DOHH2 (cell line): ENCODE measurements around the gene RBM12.

Experiments used
- H3F3A ChIP-seq: fragments of 200-600 bp; sonication (generic), shearing (Covaris generic); 2 replicates; pipeline ENCODE4 v1.6.0; 2016; ENCODE audit warnings: antibody characterized with exemption, mild to moderate bottlenecking; ENCODE audit not compliant: control insufficient read depth, insufficient read depth
- H3K27ac ChIP-seq: fragments of 200-600 bp; sonication (generic); 2 replicates; pipeline ENCODE4 v1.5.1; 2014; ENCODE audit warnings: low read depth, mild to moderate bottlenecking, low read length, moderate library complexity
- H3K27me3 ChIP-seq: fragments of 200-600 bp; sonication (generic); 2 replicates; pipeline ENCODE4 v1.6.1; 2014; ENCODE audit warnings: mild to moderate bottlenecking, low read length, mixed read lengths; ENCODE audit not compliant: control insufficient read depth
- H3K36me3 ChIP-seq: fragments of 200-600 bp; sonication (generic); 2 replicates; pipeline ENCODE4 v1.6.1; 2014; ENCODE audit warnings: mild to moderate bottlenecking, low read length, moderate library complexity, mixed read lengths; ENCODE audit not compliant: control insufficient read depth
- H3K4me1 ChIP-seq: fragments of 200-600 bp; sonication (generic); 2 replicates; pipeline ENCODE4 v1.6.1; 2014; ENCODE audit warnings: mild to moderate bottlenecking, low read length, mixed read lengths; ENCODE audit not compliant: control insufficient read depth
- H3K4me2 ChIP-seq: fragments of 200-600 bp; sonication (generic); 2 replicates; pipeline ENCODE4 v1.6.0; 2014; ENCODE audit warnings: mild to moderate bottlenecking, low read length, moderate library complexity
- H3K4me3 ChIP-seq: fragments of 200-600 bp; sonication (generic); 2 replicates; pipeline ENCODE4 v1.5.1; 2014; ENCODE audit warnings: mild to moderate bottlenecking, low read length, mixed read lengths
- H3K79me2 ChIP-seq: fragments of 200-600 bp; sonication (generic); 2 replicates; pipeline ENCODE4 v1.6.1; 2014; ENCODE audit warnings: mild to moderate bottlenecking, low read length, mixed read lengths; ENCODE audit not compliant: control insufficient read depth
- H3K9me2 ChIP-seq: fragments of 200-600 bp; sonication (generic); replicated peaks from 2 replicates; pipeline ENCODE4 v1.6.1; 2014; ENCODE audit warnings: mild to moderate bottlenecking, low read length, mixed read lengths; ENCODE audit not compliant: control insufficient read depth
- H3K9me3 ChIP-seq: fragments of 200-600 bp; sonication (generic); 2 replicates; pipeline ENCODE4 v1.6.1; 2014; ENCODE audit warnings: antibody characterized with exemption, low read length, mixed read lengths; ENCODE audit not compliant: control insufficient read depth, insufficient read depth
- H4K20me1 ChIP-seq: fragments of 200-600 bp; sonication (generic); 2 replicates; pipeline ENCODE4 v1.6.0; 2014; ENCODE audit warnings: low read depth, mild to moderate bottlenecking, antibody characterized with exemption, low read length, moderate library complexity; ENCODE audit not compliant: control insufficient read depth, insufficient read depth
- EZH2phosphoT487 ChIP-seq: fragments of 200-600 bp; sonication (generic); IDR thresholded peaks from 2 replicates; pipeline ENCODE4 v1.6.1; 2017; ENCODE audit warnings: borderline replicate concordance, mild to moderate bottlenecking, antibody characterized with exemption, low read length, moderate library complexity, mixed read lengths
- TF ChIP-seq, protein P1 (sequence below): fragments of 200-600 bp; sonication (generic); IDR thresholded peaks from one replicate; pipeline ENCODE4 v1.5.1; 2014; ENCODE audit warnings: antibody characterized with exemption, mild to moderate bottlenecking, low read depth, low read length; ENCODE audit not compliant: poor library complexity, severe bottlenecking

The RBM12 gene

DNA sequence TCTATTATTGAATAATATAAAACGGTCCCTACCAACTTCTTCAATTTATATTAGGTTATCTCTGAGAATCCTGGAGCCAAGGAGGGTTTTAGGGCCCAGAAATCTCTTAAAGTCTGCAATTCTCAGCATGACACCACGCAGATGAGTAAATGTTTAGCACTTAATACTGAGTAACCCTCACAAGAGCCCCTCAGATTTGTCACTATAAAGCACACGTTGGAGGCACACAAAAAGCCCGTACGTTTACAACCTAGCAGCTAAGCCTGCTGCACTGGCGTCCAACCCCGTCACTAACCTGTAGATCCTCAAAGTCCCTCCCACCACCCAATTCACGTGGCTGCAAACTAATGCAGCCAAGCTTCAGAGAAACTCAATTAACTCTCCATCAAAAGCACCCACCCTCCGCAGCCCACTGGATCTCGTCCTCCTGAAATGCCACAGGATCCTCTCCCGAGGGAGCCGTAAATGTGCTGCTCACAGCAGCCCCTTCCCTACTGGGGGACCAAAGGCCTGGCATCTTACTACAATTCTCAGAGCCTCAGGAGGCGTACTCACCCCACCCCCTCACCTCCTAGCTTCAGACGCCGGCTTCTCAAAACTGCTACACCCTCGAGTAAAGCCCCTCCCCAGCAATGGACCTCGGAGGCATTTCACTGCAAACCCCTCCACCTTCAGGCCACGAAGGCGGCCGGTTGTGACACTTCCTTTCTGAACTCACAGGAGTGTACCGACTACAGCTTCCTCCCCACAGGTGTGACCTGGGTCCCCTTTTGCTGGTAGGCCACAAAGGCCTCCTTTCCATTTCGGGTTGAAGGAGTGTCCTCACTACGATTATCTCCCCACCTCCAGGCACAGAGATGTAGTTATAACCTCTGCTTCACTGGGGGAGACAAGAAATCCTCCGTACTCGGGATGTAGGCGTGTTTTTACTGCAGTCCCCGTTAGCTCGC, 909 bp downstream of the RBM12 start:
- Histone ChIP-seq H3K79me2 (peaks cover 64% of the 10 kb centered on the region), H3K4me2 (peak overlapping the region; percentile 99), H3F3A (peaks cover 12% of the 10 kb centered on the region; the same call in 1 of the 2 replicates), H4K20me1 (peaks cover 42% of the 10 kb centered on the region), H3K4me1 (peaks cover 53% of the 10 kb centered on the region), H3K27me3 (no peaks in the 10 kb centered on the region), H3K9me2 (no peaks in the 10 kb centered on the region), H3K4me3 (peak overlapping the region; percentile 78), H3K9me3 (no peaks in the 10 kb centered on the region), H3K27ac (peak overlapping the region; percentile 66), H3K36me3 (peaks cover 53% of the 10 kb centered on the region)
- TF ChIP-seq, protein P1, sequence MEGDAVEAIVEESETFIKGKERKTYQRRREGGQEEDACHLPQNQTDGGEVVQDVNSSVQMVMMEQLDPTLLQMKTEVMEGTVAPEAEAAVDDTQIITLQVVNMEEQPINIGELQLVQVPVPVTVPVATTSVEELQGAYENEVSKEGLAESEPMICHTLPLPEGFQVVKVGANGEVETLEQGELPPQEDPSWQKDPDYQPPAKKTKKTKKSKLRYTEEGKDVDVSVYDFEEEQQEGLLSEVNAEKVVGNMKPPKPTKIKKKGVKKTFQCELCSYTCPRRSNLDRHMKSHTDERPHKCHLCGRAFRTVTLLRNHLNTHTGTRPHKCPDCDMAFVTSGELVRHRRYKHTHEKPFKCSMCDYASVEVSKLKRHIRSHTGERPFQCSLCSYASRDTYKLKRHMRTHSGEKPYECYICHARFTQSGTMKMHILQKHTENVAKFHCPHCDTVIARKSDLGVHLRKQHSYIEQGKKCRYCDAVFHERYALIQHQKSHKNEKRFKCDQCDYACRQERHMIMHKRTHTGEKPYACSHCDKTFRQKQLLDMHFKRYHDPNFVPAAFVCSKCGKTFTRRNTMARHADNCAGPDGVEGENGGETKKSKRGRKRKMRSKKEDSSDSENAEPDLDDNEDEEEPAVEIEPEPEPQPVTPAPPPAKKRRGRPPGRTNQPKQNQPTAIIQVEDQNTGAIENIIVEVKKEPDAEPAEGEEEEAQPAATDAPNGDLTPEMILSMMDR, result no peak
- TF ChIP-seq EZH2phosphoT487, result no peak

GRCh38 chr20:35662551-35662950, 2.1 kb downstream of the RBM12 start:
- no peak overlapping the region for H3K27ac ChIP-seq
- peak overlapping the region; percentile 99 for H3K4me2 ChIP-seq
- H3K9me3 ChIP-seq, result no peaks in the 10 kb centered on the region
- H3K27me3 ChIP-seq, result no peaks in the 10 kb centered on the region
- 0 out of 2 replicates have a peak, but pooled peaks cover 5% of the 10 kb centered on the region for H3F3A ChIP-seq
- H3K9me2 ChIP-seq, result no peaks in the 10 kb centered on the region
- H3K79me2 ChIP-seq, result peaks cover 76% of the 10 kb centered on the region
- H4K20me1 ChIP-seq, result peaks cover 42% of the 10 kb centered on the region
- peaks cover 58% of the 10 kb centered on the region for H3K36me3 ChIP-seq
- H3K4me3 ChIP-seq, result peak overlapping the region; percentile 78
- peaks cover 60% of the 10 kb centered on the region for H3K4me1 ChIP-seq
- TF ChIP-seq, protein P1, result no peak
- no peak for TF ChIP-seq EZH2phosphoT487

GRCh38 chr20:35661908-35662307, 2.8 kb downstream of the RBM12 start:
- H4K20me1 ChIP-seq, result peaks cover 48% of the 10 kb centered on the region
- no peaks in the 10 kb centered on the region for H3K27me3 ChIP-seq
- H3K27ac ChIP-seq, result no peak overlapping the region
- no peaks in the 10 kb centered on the region for H3K9me3 ChIP-seq
- peaks cover 64% of the 10 kb centered on the region for H3K36me3 ChIP-seq
- 0 out of 2 replicates have a peak, but pooled peaks cover 5% of the 10 kb centered on the region for H3F3A ChIP-seq
- peak overlapping the region; percentile 78 for H3K4me3 ChIP-seq
- peak overlapping the region; percentile 99 for H3K4me2 ChIP-seq
- TF ChIP-seq, protein P1, result no peak
- TF ChIP-seq EZH2phosphoT487, result no peak
- H3K79me2 ChIP-seq, result peaks cover 83% of the 10 kb centered on the region
- H3K9me2 ChIP-seq, result no peaks in the 10 kb centered on the region
- peaks cover 65% of the 10 kb centered on the region for H3K4me1 ChIP-seq
